Transverse colon (tissue), 4 donors: Measurements from ENCODE around the gene STIP1. TPM values are rescaled to one million over a fixed set of nuclear protein-coding genes. Genes with fewer than 3 reads are reported as not detected.
A peak's percentile ranks its signal among the peaks of the same experiment; 100 is the strongest.

ENCODE experiments used
- DNase-seq: peaks from one replicate; pipeline ENCODE4 v3.0.0-alpha.2; 2019
- H3K27ac ChIP-seq, 4 donors: fragments of 200-600 bp; sonication (generic); 2 replicates each; pipeline ENCODE4 v1.5.1; 2016 to 2018; ENCODE audit warnings: inconsistent platforms in 4 of 4
- H3K27me3 ChIP-seq: fragments of 200-600 bp; sonication (generic); 2 replicates; pipeline ENCODE4 v1.5.1; 2017; ENCODE audit warnings: inconsistent platforms
- H3K36me3 ChIP-seq, 4 donors: fragments of 200-600 bp; sonication (generic); 2 replicates each; pipeline ENCODE4 v1.5.1; 2017 to 2019; ENCODE audit warnings: inconsistent platforms in 4 of 4
- H3K4me1 ChIP-seq, 4 donors: fragments of 200-600 bp; sonication (generic); 2 replicates each; pipeline ENCODE4 v1.5.1; 2017 to 2020; ENCODE audit warnings: inconsistent platforms in 4 of 4
- H3K4me3 ChIP-seq, 4 donors: fragments of 200-600 bp; sonication (generic); 1 replicate in 1 of 4; 2 replicates in 3 of 4; pipeline versions ENCODE4 v1.5.1 to v1.6.1; 2017 to 2019; ENCODE audit warnings: inconsistent platforms in 4 of 4
- H3K9me3 ChIP-seq, 2 donors: fragments of 200-600 bp; sonication (generic); 2 replicates each; pipeline ENCODE4 v1.5.1; 2017 to 2019; ENCODE audit warnings: inconsistent platforms in 2 of 2
- EP300 ChIP-seq: sonication (generic); formaldehyde crosslinking; IDR thresholded peaks from one replicate; pipeline ENCODE4 v1.6.1; 2017; ENCODE audit warnings: antibody characterized with exemption, low read depth
- POLR2A ChIP-seq: fragments of 450-650 bp; IDR thresholded peaks from one replicate; pipeline ENCODE4 v1.6.1; 2016; ENCODE audit warnings: antibody characterized with exemption, mild to moderate bottlenecking, moderate library complexity
- POLR2AphosphoS5 ChIP-seq, 3 donors: sonication (generic); formaldehyde crosslinking; IDR thresholded peaks; one replicate each; pipeline ENCODE4 v1.6.1; 2016; ENCODE audit warnings: antibody characterized with exemption in 3 of 3
- WGBS, 2 donors: methylation state at CpG; one replicate each; pipeline ENCODE4 v1.1.5; 2018; ENCODE audit warnings: low coverage in 1 of 2; 5-methylcytosine and 5-hydroxymethylcytosine counted together
- in situ Hi-C, 4 donors: fragments of 200-750 bp; cut with MboI; loops; one replicate each; pipeline versions ENCODE4 v1.15.0 to v1.15.1; 2017; ENCODE audit warnings: low sequenced_read_pairs in 3 of 4, low pct_ligation_motif_present in 1 of 4, low pct_unique_long_range_greater_than_20kb in 1 of 4
- intact Hi-C: fragments of 100-400 bp; cut with DNase I; formaldehyde crosslinking; loops from one replicate; pipeline ENCODE4 v1.15.1; 2023; ENCODE audit warnings: low total_unique reads
- total RNA-seq, 4 donors: library from RNA; depleted of rRNA; stranded (reverse); fragments of >200 nt; gene quantifications; one replicate each; pipeline ENCODE4 v1.1.0, GENCODE V29; 2016
- TF ChIP-seq, protein P1 (sequence below), 5 experiments: fragments of 200-600 bp in 3 of 5; fragments of 450-650 bp in 2 of 5; sonication (generic) in 3 of 5; IDR thresholded peaks; 1 replicate in 2 of 5; 2 replicates in 3 of 5; pipeline ENCODE4 v1.5.1; 2016 to 2017; ENCODE audit warnings: antibody characterized with exemption in 5 of 5, inconsistent platforms in 3 of 5, mild to moderate bottlenecking in 2 of 5, moderate library complexity in 1 of 5

The STIP1 gene
- total RNA-seq, 4 donors from 2014 or later: 45.3 to 181 (median 65.9) TPM

DNA sequence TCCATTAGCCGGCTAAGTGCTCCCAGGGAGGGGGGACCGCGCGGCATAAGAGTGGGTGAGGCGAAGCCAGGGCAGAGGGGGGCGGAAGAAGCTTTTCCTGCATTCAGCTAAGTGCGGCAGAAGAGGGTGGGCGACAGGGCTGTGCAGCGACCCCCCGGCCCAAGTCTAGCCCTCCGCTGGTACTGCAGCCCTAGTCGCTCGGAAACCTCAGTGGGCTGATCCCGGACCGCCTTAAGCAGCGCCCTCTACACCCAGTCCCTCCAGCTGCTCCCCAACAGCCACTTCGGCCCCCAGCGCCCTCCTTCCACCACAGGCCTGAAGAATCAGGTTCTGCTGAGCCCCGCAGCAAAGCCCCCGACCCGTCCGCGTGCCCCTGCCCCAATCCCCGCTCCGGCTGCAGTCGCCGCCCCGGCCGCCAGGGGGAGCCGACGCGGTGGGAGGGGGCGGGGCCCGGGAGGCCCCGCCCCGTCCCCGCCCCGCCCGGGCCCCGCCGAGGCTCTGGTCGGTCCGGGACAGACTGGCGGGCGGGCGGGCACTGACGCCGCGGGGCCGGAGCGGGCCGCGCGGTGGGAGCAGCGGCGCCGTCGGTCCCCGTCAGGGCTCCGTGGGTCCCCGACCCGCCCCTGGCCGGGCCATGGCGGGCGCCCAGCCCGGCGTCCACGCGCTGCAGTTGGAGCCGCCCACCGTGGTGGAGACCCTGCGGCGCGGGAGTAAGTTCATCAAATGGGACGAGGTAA lies 65.2 kb downstream of the STIP1 start, which contains the start of gene PLCB3:
Gene PLCB3 (plus strand): TSS at position 515 of the 737 bp plus-strand sequence. CDS start 120 bp downstream, at position 635.
- intact Hi-C loops: loop anchor here (5.0 kb wide), 1 partner anchor 51 kb away; the partner anchor contains the start of gene CATSPERZ
- peak; percentile 71 for DNase-seq
- H3K4me1 ChIP-seq: peaks cover 15 to 42% (median 29%) of the 10 kb centered on the region in 4 donors
- H3K9me3 ChIP-seq: no peaks in the 10 kb centered on the region
- whole genome bisulfite sequencing, 2 donors: 0% methylated on average over 20 of the region's 75 CpGs; no CpG with 5 or more reads in 1 of the 2 donors
- peak within 1 kb of the TSS; percentile 84 to 91 (median 88) for H3K27ac ChIP-seq
- TF ChIP-seq EP300 (no peak), POLR2AphosphoS5 (IDR thresholded peaks at IDR 0.05) (peak; percentile 24 to 66 (median 60)), POLR2A (peak; percentile 10)
- TF ChIP-seq, protein P1, sequence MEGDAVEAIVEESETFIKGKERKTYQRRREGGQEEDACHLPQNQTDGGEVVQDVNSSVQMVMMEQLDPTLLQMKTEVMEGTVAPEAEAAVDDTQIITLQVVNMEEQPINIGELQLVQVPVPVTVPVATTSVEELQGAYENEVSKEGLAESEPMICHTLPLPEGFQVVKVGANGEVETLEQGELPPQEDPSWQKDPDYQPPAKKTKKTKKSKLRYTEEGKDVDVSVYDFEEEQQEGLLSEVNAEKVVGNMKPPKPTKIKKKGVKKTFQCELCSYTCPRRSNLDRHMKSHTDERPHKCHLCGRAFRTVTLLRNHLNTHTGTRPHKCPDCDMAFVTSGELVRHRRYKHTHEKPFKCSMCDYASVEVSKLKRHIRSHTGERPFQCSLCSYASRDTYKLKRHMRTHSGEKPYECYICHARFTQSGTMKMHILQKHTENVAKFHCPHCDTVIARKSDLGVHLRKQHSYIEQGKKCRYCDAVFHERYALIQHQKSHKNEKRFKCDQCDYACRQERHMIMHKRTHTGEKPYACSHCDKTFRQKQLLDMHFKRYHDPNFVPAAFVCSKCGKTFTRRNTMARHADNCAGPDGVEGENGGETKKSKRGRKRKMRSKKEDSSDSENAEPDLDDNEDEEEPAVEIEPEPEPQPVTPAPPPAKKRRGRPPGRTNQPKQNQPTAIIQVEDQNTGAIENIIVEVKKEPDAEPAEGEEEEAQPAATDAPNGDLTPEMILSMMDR (IDR thresholded peaks at IDR 0.05): peak; percentile 75 to 93 (median 87)
- peaks cover 0 to 14% (median 0%) of the 10 kb centered on the region in 4 donors for H3K36me3 ChIP-seq
- H3K27me3 ChIP-seq: no peaks in the 10 kb centered on the region
- peak within 1 kb of the TSS; percentile 65 to 91 (median 86) for H3K4me3 ChIP-seq
- in situ Hi-C loops: no loop called here

DNA sequence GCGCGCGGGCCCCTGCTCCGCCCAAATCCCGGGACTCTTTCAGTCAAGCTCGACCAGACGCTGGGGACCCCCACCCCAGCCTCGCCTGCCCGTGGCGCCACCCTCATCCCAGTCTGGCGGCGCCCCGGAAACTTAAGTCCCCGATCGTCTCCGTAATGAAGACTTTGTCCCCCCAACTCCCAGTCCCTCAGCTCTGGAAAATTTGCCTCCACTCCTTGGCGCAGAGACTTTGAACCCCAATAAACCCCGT lies 65.7 kb downstream of the STIP1 start:
- no peak for TF ChIP-seq POLR2A
- TF ChIP-seq EP300: no peak
- no peak for TF ChIP-seq POLR2AphosphoS5 (IDR thresholded peaks at IDR 0.05)
- Histone ChIP-seq H3K4me1 (peaks cover 15 to 42% (median 29%) of the 10 kb centered on the region in 4 donors), H3K36me3 (peaks cover 0 to 19% (median 0%) of the 10 kb centered on the region in 4 donors), H3K4me3 (peak overlapping the region; percentile 65 to 91 (median 86)), H3K27ac (peak overlapping the region; percentile 84 to 91 (median 88)), H3K9me3 (no peaks in the 10 kb centered on the region), H3K27me3 (no peaks in the 10 kb centered on the region)
- in situ Hi-C loops: no loop called here
- intact Hi-C loops: loop anchor here (5.0 kb wide), 1 partner anchor 51 kb away; the partner anchor contains the start of gene CATSPERZ
- DNase-seq: no peak
- 0% methylated on average over 2 to 18 of the region's 18 CpGs for WGBS, 2 donors

DNA sequence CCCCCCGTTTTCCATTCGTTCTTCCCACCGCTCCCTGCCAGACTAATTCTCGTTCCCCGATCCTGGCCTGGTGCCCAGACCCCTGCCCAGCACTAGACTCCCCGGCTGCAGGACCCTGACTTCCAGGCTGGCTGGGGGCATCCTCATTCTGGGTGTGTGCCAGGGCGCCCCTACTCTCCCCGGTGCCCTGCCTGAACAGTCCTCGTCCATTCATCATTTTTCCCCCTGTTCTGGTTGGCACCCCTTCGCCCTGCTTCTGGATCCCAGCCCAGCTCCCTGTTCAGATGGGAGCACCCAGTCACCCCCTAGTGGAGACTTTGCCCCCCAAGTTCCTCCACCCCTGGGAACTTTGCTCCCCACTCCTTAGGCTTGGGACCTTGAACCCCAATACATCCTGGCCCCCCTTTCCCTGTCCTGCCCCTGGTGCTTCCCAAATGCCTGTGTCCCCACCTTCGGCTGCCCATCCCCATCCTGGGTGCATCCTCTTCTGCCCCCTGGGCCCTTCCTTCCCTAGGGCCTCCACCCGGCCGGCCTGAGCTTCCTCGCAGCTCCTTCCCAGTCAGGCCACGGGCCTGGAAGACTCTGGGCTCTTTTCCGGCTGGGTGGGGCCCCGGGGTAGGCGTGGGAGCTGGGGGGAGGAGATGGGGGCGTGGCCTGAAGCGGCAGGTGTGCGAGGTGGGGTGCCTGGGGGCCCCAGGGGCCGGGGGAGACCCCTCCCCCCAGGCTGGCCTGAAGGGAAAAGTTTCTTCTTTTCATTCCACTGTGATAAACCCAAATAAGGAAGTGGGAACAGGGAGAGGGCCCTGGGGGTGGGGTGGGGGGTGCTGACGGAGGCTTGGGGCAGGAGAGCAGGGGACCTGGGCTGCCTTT lies 66.3 kb downstream of the STIP1 start:
- peak; percentile 89 for DNase-seq
- in situ Hi-C loops (no loop called here), intact Hi-C loops (loop anchor here (5.0 kb wide), 1 partner anchor 50 kb away; the partner anchor contains the start of gene CATSPERZ)
- Histone ChIP-seq H3K27me3 (no peaks in the 10 kb centered on the region), H3K4me1 (peaks cover 15 to 42% (median 29%) of the 10 kb centered on the region in 4 donors), H3K27ac (peak overlapping the region; percentile 84 to 91 (median 88)), H3K36me3 (peaks cover 0 to 20% (median 0%) of the 10 kb centered on the region in 4 donors), H3K9me3 (no peaks in the 10 kb centered on the region), H3K4me3 (peak overlapping the region; percentile 65 to 91 (median 86))
- peak; percentile 88 for TF ChIP-seq POLR2A
- TF ChIP-seq, protein P1 (IDR thresholded peaks at IDR 0.05): peak; percentile 31 to 70 (median 50)
- TF ChIP-seq EP300: no peak
- TF ChIP-seq POLR2AphosphoS5 (IDR thresholded peaks at IDR 0.05): peak; percentile 74 to 83 (median 77)
- WGBS, 2 donors: 4 to 6% methylated on average over 10 to 23 of the region's 23 CpGs

DNA sequence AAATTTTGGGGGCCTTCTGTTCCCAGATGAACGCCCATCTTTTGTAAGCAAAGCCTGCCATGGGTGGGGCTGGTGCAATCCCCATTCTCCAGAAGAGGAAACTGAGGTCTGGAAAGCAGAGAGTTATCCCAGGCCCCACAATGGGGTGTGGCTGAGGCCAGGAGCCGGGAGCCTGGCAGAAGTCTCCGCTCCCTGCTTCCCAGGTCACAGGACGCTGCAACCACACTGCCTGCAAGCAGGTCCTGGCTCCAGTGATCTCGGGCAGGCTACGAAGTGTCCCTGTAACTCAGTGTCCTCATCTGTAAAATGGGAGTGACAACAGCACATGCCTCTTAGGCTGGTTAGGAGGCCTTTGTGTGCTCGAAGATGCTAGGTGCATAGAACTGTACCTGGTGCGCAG lies 67.1 kb downstream of the STIP1 start:
- in situ Hi-C loops: no loop called here
- Histone ChIP-seq H3K9me3 (no peaks in the 10 kb centered on the region), H3K27ac (peak overlapping the region; percentile 84 to 91 (median 88)), H3K27me3 (no peaks in the 10 kb centered on the region), H3K36me3 (peaks cover 0 to 20% (median 0%) of the 10 kb centered on the region in 4 donors), H3K4me3 (peak overlapping the region in 2 of 4 donors; percentile 65 to 86), H3K4me1 (peaks cover 15 to 37% (median 23%) of the 10 kb centered on the region in 4 donors)
- no peak for TF ChIP-seq POLR2A
- TF ChIP-seq, protein P1 (IDR thresholded peaks at IDR 0.05): no peak
- no peak for TF ChIP-seq POLR2AphosphoS5 (IDR thresholded peaks at IDR 0.05)
- no peak for TF ChIP-seq EP300
- intact Hi-C loops: loop anchor here (5.0 kb wide), 1 partner anchor 49 kb away; the partner anchor contains the start of gene CATSPERZ
- 72% methylated on average over 8 of the region's 8 CpGs; no CpG with 5 or more reads in 1 of the 2 donors for WGBS, 2 donors
- no peak for DNase-seq
